Measurements from ENCODE around the gene ACTRT2.

ACTRT2 gene

DNA sequence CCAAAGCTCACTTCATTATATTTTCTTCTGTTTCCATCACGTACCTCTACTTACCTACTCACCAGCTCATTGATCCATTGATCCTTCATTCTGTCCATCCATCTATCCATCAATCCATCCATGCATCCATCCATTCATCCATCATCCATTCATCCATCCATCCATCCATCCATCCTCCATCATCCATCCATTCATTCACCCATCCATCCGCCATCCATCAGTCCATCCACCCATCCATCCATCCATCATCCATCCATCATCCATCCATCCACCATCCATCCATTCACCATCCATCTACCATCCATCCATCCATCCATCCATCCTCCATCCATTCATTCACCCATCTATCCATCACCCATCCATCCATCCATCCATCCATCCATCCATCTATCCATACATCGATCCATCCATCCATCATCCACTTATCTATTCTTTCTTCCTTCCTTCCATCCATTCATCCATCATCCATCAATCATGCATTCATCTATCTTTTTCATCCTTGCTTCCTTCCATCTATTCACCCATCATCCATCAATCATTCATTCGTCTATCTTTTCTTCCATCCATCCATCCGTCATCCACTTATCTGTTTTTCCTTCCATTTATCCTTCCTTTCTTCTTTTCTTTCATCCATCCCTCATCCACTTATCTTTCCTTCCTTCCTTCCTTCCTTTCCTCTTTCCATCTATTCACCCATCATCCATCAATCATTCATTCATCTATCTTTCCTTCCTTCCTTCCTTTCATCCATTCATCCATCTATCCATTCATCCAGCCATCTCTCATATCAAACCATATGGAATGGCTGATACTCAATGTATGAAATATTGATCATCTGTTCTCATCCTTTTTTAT is 35.3 kb upstream of the ACTRT2 start:
- no peak overlapping the region for H4K91ac ChIP-seq (ENCODE audit: low read depth, low read length)
- H3K27me3 ChIP-seq (ENCODE audit: insufficient read depth, low read length) = no peaks in the 10 kb centered on the region
- no peaks in the 10 kb centered on the region for H3K4me1 ChIP-seq (ENCODE audit: control insufficient read depth in 1 of 2, insufficient read depth in 2 of 2, low read length in 2 of 2)
- H2BK120ac ChIP-seq (ENCODE audit: insufficient read depth, low read length, poor library complexity) = no peak overlapping the region
- WGBS (ENCODE audit: extremely low coverage, insufficient coverage, insufficient read length) = 100% methylated on average over 4 of the region's 5 CpGs
- H4K8ac ChIP-seq (ENCODE audit: low read depth, low read length) = no peak overlapping the region
- no peak for DNase-seq
- no peak overlapping the region for H3K4me2 ChIP-seq (ENCODE audit: low read length)
- H3K4ac ChIP-seq (ENCODE audit: low read depth, low read length) = no peak overlapping the region
- H2BK12ac ChIP-seq (ENCODE audit: low read length) = no peak overlapping the region
- no peak overlapping the region for H2AK5ac ChIP-seq (ENCODE audit: low read length)
- H3K4me3 ChIP-seq (ENCODE audit: low read depth, low read length) = no peak overlapping the region
- no peak overlapping the region for H2AFZ ChIP-seq (ENCODE audit: insufficient read depth, low read length, poor library complexity)
- no peak overlapping the region for H4K12ac ChIP-seq (ENCODE audit: low read depth, low read length)
- H3K9ac ChIP-seq (ENCODE audit: low read length) = no peak overlapping the region
- H3K14ac ChIP-seq (ENCODE audit: low read length) = no peak overlapping the region
- no peak overlapping the region for H3K18ac ChIP-seq (ENCODE audit: low read length)
- H3K36me3 ChIP-seq (ENCODE audit: control insufficient read depth in 1 of 2, insufficient read depth in 2 of 2, low read length in 2 of 2) = no peaks in the 10 kb centered on the region
- H3K27ac ChIP-seq (ENCODE audit: low read depth, low read length) = no peak overlapping the region
- H3K79me2 ChIP-seq (ENCODE audit: control insufficient read depth, insufficient read depth, low read length, poor library complexity) = no peaks in the 10 kb centered on the region
- peaks cover 42% of the 10 kb centered on the region for H3K9me3 ChIP-seq (ENCODE audit: insufficient read depth, low read depth, low read length)
- H3K23ac ChIP-seq (ENCODE audit: low read length) = no peak overlapping the region
- H3K79me1 ChIP-seq (ENCODE audit: low read length) = no peaks in the 10 kb centered on the region
- no peak overlapping the region for H2BK5ac ChIP-seq (ENCODE audit: low read depth, low read length, poor library complexity)

DNA sequence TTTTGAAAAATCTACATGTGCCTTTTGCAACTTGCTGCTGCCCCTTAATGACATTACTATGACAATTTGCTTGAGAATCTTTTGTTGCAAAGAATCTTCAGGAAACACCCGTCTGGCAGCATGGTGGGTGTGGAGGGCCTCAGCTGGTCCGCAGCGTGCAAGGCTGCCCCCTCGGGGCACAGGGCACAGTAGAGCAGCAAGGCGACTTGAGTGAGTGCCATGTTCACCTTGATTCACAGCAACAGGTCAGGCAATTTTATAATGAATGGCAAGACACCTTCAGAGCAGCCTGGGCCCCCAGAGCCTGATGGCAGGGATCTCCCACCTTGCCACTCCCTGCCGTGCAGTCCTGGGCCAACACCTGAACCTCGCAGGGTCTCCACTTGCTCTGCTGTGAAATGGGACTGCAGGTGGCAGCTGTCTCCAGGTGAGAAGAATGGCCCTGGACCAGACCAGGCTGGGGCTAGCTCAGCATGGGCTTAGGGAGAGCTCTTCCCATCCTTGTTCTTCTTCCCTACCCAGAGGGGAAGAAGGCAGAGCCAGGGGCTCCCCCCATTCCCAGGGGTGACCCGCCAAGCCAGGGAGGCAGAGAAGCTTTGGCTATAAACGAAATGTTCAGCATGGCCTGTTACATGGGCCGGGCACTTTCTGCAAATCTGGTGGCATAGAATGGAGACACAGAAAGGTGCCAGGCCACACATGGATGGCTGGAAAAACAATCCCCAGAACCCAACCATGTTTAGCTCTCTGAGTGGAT is 34.5 kb upstream of the ACTRT2 start:
- Histone ChIP-seq H2BK5ac (ENCODE audit: low read depth, low read length, poor library complexity) (no peak overlapping the region), H4K8ac (ENCODE audit: low read depth, low read length) (no peak overlapping the region), H3K4me1 (ENCODE audit: control insufficient read depth in 1 of 2, insufficient read depth in 2 of 2, low read length in 2 of 2) (no peaks in the 10 kb centered on the region), H3K36me3 (ENCODE audit: control insufficient read depth in 1 of 2, insufficient read depth in 2 of 2, low read length in 2 of 2) (no peaks in the 10 kb centered on the region), H3K4me3 (ENCODE audit: low read depth, low read length) (no peak overlapping the region), H2BK12ac (ENCODE audit: low read length) (no peak overlapping the region), H3K9me3 (ENCODE audit: insufficient read depth, low read depth, low read length) (peaks cover 43% of the 10 kb centered on the region), H2AK5ac (ENCODE audit: low read length) (no peak overlapping the region), H3K79me2 (ENCODE audit: control insufficient read depth, insufficient read depth, low read length, poor library complexity) (no peaks in the 10 kb centered on the region), H3K79me1 (ENCODE audit: low read length) (no peaks in the 10 kb centered on the region), H3K14ac (ENCODE audit: low read length) (no peak overlapping the region), H3K9ac (ENCODE audit: low read length) (no peak overlapping the region), H3K27ac (ENCODE audit: low read depth, low read length) (no peak overlapping the region), H3K23ac (ENCODE audit: low read length) (no peak overlapping the region), H2BK120ac (ENCODE audit: insufficient read depth, low read length, poor library complexity) (no peak overlapping the region), H3K27me3 (ENCODE audit: insufficient read depth, low read length) (no peaks in the 10 kb centered on the region), H3K18ac (ENCODE audit: low read length) (no peak overlapping the region), H3K4ac (ENCODE audit: low read depth, low read length) (no peak overlapping the region), H3K4me2 (ENCODE audit: low read length) (no peak overlapping the region), H2AFZ (ENCODE audit: insufficient read depth, low read length, poor library complexity) (no peak overlapping the region), H4K91ac (ENCODE audit: low read depth, low read length) (no peak overlapping the region), H4K12ac (ENCODE audit: low read depth, low read length) (no peak overlapping the region)
- no CpG with 5 or more reads among the region's 10 CpGs for WGBS (ENCODE audit: extremely low coverage, insufficient coverage, insufficient read length)
- DNase-seq = no peak

DNA sequence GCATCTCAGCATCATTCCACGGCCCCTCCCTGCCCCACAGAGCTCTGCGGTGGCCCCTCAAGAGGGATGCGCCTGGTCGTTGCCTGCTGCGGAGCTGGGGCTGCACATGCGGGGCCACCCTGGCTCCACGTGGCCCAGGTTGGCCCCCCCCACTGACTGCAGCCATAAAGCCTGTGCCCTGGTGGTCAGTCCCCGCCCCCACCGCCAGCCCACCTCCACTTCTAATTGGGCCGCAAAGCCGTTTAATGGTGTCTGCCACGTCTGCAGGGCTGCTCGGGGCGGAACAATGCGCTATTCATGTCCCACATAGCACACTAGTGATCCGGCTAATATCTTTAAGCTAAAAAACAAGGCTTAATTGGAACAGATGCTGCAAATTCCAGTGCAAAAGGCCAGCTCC is 33.5 kb upstream of the ACTRT2 start:
- H3K27me3 ChIP-seq (ENCODE audit: insufficient read depth, low read length) = no peaks in the 10 kb centered on the region
- no peak overlapping the region for H3K14ac ChIP-seq (ENCODE audit: low read length)
- H2BK120ac ChIP-seq (ENCODE audit: insufficient read depth, low read length, poor library complexity) = no peak overlapping the region
- H2AK5ac ChIP-seq (ENCODE audit: low read length) = no peak overlapping the region
- no peak overlapping the region for H4K8ac ChIP-seq (ENCODE audit: low read depth, low read length)
- H3K9ac ChIP-seq (ENCODE audit: low read length) = no peak overlapping the region
- no peak overlapping the region for H3K4me2 ChIP-seq (ENCODE audit: low read length)
- H3K36me3 ChIP-seq (ENCODE audit: control insufficient read depth in 1 of 2, insufficient read depth in 2 of 2, low read length in 2 of 2) = no peaks in the 10 kb centered on the region
- no peak overlapping the region for H4K12ac ChIP-seq (ENCODE audit: low read depth, low read length)
- H3K23ac ChIP-seq (ENCODE audit: low read length) = no peak overlapping the region
- no peak overlapping the region for H2BK5ac ChIP-seq (ENCODE audit: low read depth, low read length, poor library complexity)
- no peak overlapping the region for H2AFZ ChIP-seq (ENCODE audit: insufficient read depth, low read length, poor library complexity)
- H4K91ac ChIP-seq (ENCODE audit: low read depth, low read length) = no peak overlapping the region
- H3K27ac ChIP-seq (ENCODE audit: low read depth, low read length) = no peak overlapping the region
- H2BK12ac ChIP-seq (ENCODE audit: low read length) = no peak overlapping the region
- no peak overlapping the region for H3K4me3 ChIP-seq (ENCODE audit: low read depth, low read length)
- peaks cover 46% of the 10 kb centered on the region for H3K9me3 ChIP-seq (ENCODE audit: insufficient read depth, low read depth, low read length)
- H3K79me2 ChIP-seq (ENCODE audit: control insufficient read depth, insufficient read depth, low read length, poor library complexity) = no peaks in the 10 kb centered on the region
- H3K18ac ChIP-seq (ENCODE audit: low read length) = no peak overlapping the region
- H3K79me1 ChIP-seq (ENCODE audit: low read length) = no peaks in the 10 kb centered on the region
- DNase-seq = no peak
- no CpG with 5 or more reads among the region's 16 CpGs for WGBS (ENCODE audit: extremely low coverage, insufficient coverage, insufficient read length)
- H3K4me1 ChIP-seq (ENCODE audit: control insufficient read depth in 1 of 2, insufficient read depth in 2 of 2, low read length in 2 of 2) = no peaks in the 10 kb centered on the region
- H3K4ac ChIP-seq (ENCODE audit: low read depth, low read length) = no peak overlapping the region

DNA sequence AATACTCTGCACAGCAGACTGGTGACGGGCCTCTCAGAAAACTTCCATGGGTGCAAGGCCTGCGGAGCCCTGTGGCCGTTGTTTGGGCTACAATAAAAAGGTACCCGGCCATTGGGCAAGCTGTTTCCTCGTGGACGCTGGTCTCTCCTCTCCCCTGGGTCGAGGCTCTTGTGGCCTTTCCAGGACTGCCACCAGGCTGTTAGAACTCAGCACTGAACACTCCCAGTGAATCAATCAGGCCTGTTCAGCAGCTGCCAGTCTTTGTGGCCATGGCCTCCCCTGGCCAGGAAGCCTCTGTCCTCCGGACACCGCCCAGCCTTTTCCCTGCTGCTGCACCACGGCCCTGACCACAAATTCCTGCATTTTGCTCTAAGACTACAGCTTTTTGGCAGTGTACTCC is 33.0 kb upstream of the ACTRT2 start:
- Histone ChIP-seq H4K8ac (ENCODE audit: low read depth, low read length) (no peak overlapping the region), H2BK5ac (ENCODE audit: low read depth, low read length, poor library complexity) (no peak overlapping the region), H4K12ac (ENCODE audit: low read depth, low read length) (no peak overlapping the region), H2AFZ (ENCODE audit: insufficient read depth, low read length, poor library complexity) (no peak overlapping the region), H3K36me3 (ENCODE audit: control insufficient read depth in 1 of 2, insufficient read depth in 2 of 2, low read length in 2 of 2) (no peaks in the 10 kb centered on the region), H3K14ac (ENCODE audit: low read length) (no peak overlapping the region), H2AK5ac (ENCODE audit: low read length) (no peak overlapping the region), H3K79me2 (ENCODE audit: control insufficient read depth, insufficient read depth, low read length, poor library complexity) (no peaks in the 10 kb centered on the region), H3K9ac (ENCODE audit: low read length) (no peak overlapping the region), H3K4me3 (ENCODE audit: low read depth, low read length) (no peak overlapping the region), H3K4me2 (ENCODE audit: low read length) (no peak overlapping the region), H3K9me3 (ENCODE audit: insufficient read depth, low read depth, low read length) (peaks cover 45% of the 10 kb centered on the region), H2BK12ac (ENCODE audit: low read length) (no peak overlapping the region), H3K23ac (ENCODE audit: low read length) (no peak overlapping the region), H2BK120ac (ENCODE audit: insufficient read depth, low read length, poor library complexity) (no peak overlapping the region), H3K4ac (ENCODE audit: low read depth, low read length) (no peak overlapping the region), H3K18ac (ENCODE audit: low read length) (no peak overlapping the region), H3K27me3 (ENCODE audit: insufficient read depth, low read length) (no peaks in the 10 kb centered on the region), H3K4me1 (ENCODE audit: control insufficient read depth in 1 of 2, insufficient read depth in 2 of 2, low read length in 2 of 2) (no peaks in the 10 kb centered on the region), H3K27ac (ENCODE audit: low read depth, low read length) (no peak overlapping the region), H3K79me1 (ENCODE audit: low read length) (no peaks in the 10 kb centered on the region), H4K91ac (ENCODE audit: low read depth, low read length) (no peak overlapping the region)
- WGBS (ENCODE audit: extremely low coverage, insufficient coverage, insufficient read length) = no CpG with 5 or more reads among the region's 10 CpGs
- no peak for DNase-seq
